ENCODE data around the gene ETS1.

The ETS1 gene

DNA sequence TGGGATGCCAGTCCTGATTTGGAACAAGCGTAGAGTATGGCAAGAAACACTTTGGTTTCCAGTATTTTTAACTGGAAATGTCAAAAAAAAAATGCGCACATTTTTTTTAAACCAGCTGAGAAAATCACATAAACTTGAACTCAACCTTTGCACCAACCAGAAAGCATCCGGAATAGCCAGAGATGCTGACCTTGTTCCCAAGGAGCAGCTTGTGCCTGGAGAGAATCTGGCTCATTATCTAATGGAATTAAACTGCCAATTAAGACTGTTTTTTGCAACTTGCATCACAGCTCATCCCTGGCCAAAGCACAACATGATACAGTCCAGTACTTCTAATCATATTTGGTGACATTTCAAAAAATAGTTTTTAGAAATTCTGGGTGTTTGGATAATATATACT is 8.4 kb upstream of the ETS1 start:
- no peak for TF ChIP-seq MYC (IDR thresholded peaks at IDR 0.05; ENCODE audit: low read depth, low read length)
- TF ChIP-seq, protein P1, sequence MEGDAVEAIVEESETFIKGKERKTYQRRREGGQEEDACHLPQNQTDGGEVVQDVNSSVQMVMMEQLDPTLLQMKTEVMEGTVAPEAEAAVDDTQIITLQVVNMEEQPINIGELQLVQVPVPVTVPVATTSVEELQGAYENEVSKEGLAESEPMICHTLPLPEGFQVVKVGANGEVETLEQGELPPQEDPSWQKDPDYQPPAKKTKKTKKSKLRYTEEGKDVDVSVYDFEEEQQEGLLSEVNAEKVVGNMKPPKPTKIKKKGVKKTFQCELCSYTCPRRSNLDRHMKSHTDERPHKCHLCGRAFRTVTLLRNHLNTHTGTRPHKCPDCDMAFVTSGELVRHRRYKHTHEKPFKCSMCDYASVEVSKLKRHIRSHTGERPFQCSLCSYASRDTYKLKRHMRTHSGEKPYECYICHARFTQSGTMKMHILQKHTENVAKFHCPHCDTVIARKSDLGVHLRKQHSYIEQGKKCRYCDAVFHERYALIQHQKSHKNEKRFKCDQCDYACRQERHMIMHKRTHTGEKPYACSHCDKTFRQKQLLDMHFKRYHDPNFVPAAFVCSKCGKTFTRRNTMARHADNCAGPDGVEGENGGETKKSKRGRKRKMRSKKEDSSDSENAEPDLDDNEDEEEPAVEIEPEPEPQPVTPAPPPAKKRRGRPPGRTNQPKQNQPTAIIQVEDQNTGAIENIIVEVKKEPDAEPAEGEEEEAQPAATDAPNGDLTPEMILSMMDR (IDR thresholded peaks at IDR 0.05; ENCODE audit: low read depth, low read length), result no peak
- TF ChIP-seq POLR2A (IDR thresholded peaks at IDR 0.05; ENCODE audit: extremely low read depth, insufficient read length), result no peak
- TF ChIP-seq, protein P2, sequence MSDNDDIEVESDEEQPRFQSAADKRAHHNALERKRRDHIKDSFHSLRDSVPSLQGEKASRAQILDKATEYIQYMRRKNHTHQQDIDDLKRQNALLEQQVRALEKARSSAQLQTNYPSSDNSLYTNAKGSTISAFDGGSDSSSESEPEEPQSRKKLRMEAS (IDR thresholded peaks at IDR 0.05; ENCODE audit: low read depth, low read length), result no peak
- H3K4me3 ChIP-seq (ENCODE audit: low read depth, low read length), result no peak overlapping the region
- DNase-seq (ENCODE audit: low read depth), result no peak

DNA sequence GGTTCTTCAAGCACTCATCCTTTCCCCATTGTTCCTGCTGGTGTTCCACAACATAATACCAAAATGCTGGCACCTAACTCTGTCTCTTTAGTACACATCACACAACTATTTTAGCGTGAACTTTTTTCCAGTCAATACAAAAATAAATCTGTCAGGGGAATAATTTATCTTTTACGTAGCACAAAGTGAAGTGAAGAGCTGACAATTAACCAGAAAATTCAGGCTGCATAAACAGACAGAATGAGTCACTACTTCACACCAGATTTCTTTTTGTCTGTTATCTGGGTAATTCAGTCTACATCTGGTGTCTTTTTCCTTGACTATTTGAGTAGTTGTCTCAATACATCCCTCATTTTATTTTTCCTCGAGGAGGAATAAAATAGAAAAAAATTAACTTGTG is 7.9 kb upstream of the ETS1 start:
- H3K4me3 ChIP-seq (ENCODE audit: low read depth, low read length), result no peak overlapping the region
- TF ChIP-seq MYC (IDR thresholded peaks at IDR 0.05; ENCODE audit: low read depth, low read length) (no peak), POLR2A (IDR thresholded peaks at IDR 0.05; ENCODE audit: extremely low read depth, insufficient read length) (no peak)
- TF ChIP-seq, protein P2 (IDR thresholded peaks at IDR 0.05; ENCODE audit: low read depth, low read length), result no peak
- TF ChIP-seq, protein P1 (IDR thresholded peaks at IDR 0.05; ENCODE audit: low read depth, low read length), result no peak
- no peak for DNase-seq (ENCODE audit: low read depth)

DNA sequence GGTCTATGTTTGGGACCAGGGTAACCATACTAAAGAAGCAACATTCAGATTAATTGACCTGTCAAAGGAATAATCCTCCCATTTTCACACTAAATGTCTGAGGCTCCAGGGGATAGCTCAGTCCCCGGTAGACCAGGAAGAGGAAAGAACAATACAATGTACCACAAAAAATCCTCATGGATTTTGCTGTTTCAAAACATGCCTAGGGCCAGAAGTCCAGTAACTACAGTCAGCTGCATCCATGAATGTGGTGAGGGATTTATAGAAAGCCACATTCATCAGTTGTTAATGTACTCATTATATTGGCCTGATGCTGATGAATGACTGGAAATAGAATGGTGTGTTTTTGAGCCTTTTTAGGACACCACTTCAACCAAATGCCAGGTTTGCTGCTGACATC is 6.9 kb upstream of the ETS1 start:
- DNase-seq (ENCODE audit: low read depth), result no peak

DNA sequence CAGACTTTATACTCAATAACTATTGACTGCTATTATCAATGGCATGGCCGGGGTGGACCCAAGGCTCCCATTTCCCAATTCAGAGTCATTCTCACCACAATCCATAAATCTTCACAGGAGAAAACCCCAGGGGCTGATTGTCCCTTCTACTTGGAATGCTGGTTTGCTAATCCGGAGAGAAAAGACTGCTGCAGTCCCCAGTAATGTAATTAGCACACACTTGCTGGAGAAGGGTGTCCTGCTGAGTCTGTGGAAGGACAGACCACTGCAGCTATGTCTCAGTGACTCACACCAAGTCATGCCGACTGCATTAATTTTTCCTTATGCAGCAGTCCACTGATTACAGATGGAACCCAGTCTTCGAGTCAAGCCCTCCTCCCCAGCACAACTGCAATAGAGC is 5.9 kb upstream of the ETS1 start:
- TF ChIP-seq, protein P2 (IDR thresholded peaks at IDR 0.05; ENCODE audit: low read depth, low read length), result no peak
- TF ChIP-seq, protein P1 (IDR thresholded peaks at IDR 0.05; ENCODE audit: low read depth, low read length), result no peak
- TF ChIP-seq MYC (IDR thresholded peaks at IDR 0.05; ENCODE audit: low read depth, low read length) (no peak), POLR2A (IDR thresholded peaks at IDR 0.05; ENCODE audit: extremely low read depth, insufficient read length) (no peak)
- no peak overlapping the region for H3K4me3 ChIP-seq (ENCODE audit: low read depth, low read length)
- no peak for DNase-seq (ENCODE audit: low read depth)

More for the DNA sequence above, 6.9 kb upstream of the ETS1 start:
- H3K4me3 ChIP-seq (ENCODE audit: low read depth, low read length), result no peak overlapping the region
- TF ChIP-seq POLR2A (IDR thresholded peaks at IDR 0.05; ENCODE audit: extremely low read depth, insufficient read length), result no peak
- TF ChIP-seq, protein P1 (IDR thresholded peaks at IDR 0.05; ENCODE audit: low read depth, low read length), result no peak
- TF ChIP-seq MYC (IDR thresholded peaks at IDR 0.05; ENCODE audit: low read depth, low read length), result no peak
- TF ChIP-seq, protein P2 (IDR thresholded peaks at IDR 0.05; ENCODE audit: low read depth, low read length), result no peak

DNA sequence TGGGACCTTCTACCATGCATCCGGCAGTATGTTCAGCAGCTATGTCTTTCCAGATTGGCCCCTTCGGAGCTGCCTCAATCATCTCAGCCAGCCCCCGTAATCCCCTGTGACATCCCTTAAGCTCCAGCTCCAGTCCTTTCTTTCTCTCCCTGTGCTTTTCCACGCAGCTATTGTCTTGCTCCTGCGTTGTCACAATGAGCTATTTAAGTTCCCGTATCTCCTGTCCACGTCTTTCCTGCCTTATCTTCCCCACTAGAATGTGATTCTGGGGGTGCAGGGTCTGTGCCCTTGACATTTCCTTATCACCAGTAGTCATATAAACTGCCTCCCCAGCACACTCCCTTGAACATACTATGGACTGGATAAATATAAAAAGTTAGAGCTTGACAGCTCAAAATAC is 5.1 kb upstream of the ETS1 start:
- no peak overlapping the region for H3K4me3 ChIP-seq (ENCODE audit: low read depth, low read length)
- no peak for TF ChIP-seq POLR2A (IDR thresholded peaks at IDR 0.05; ENCODE audit: extremely low read depth, insufficient read length)
- DNase-seq (ENCODE audit: low read depth), result no peak

DNA sequence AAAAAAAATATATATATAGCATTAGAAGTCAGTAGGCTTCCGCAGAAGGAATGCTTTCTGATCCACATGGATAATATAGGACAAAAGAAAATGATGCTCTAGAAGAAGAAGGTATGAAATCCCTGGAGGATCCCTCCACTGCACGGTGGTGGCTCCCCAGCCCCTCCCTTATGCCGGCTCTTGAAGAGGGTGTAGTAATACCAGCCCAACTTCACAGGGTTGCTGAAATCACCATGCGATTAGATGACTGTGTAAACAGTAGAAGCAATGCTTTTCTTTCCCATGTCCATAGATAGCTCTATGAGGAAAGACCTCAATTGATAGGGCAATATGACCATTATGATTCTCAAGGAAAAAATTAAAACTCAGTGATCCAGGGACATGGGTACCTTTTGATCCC is 3.2 kb upstream of the ETS1 start:
- no peak for DNase-seq (ENCODE audit: low read depth)
- TF ChIP-seq, protein P2 (IDR thresholded peaks at IDR 0.05; ENCODE audit: low read depth, low read length), result no peak
- TF ChIP-seq, protein P1 (IDR thresholded peaks at IDR 0.05; ENCODE audit: low read depth, low read length), result no peak
- TF ChIP-seq POLR2A (IDR thresholded peaks at IDR 0.05; ENCODE audit: extremely low read depth, insufficient read length), result no peak
- no peak overlapping the region for H3K4me3 ChIP-seq (ENCODE audit: low read depth, low read length)
